Activated naive CD4-positive, alpha-beta T cell treated with anti-CD3 and anti-CD28 coated beads, Interleukin-2, amount 50 U/mL, for 72 hours (primary cell): ENCODE measurements around the gene CRIM1. TPM values are rescaled to one million over a fixed set of nuclear protein-coding genes. Genes with fewer than 3 reads are reported as not detected.

ENCODE experiments used
- ATAC-seq, 2 donors: fragments of 150-1000 bp; cut with Tn5 transposase; 2 replicates each; pipeline ENCODE4 v1.10.0; 2021; ENCODE audit warnings: mild to moderate bottlenecking in 2 of 2, moderate library complexity in 2 of 2
- DNase-seq, 2 donors: peaks; one replicate each; pipeline ENCODE4 v3.0.0; 2021 to 2022; ENCODE audit warnings: low spot score in 2 of 2
- H3K27ac Mint-ChIP-seq, 2 donors: one replicate each; pipeline ENCODE4 v1.8.0; 2022; ENCODE audit warnings: mild to moderate bottlenecking in 2 of 2, mixed read lengths in 2 of 2
- H3K36me3 Mint-ChIP-seq, 2 donors: one replicate each; pipeline ENCODE4 v1.8.0; 2022; ENCODE audit warnings: mixed read lengths in 2 of 2
- H3K9me3 Mint-ChIP-seq, 2 donors: one replicate each; pipeline ENCODE4 v1.8.0; 2022; ENCODE audit warnings: mixed read lengths in 2 of 2
- total RNA-seq, 2 donors: library from RNA; stranded (reverse); gene quantifications; one replicate each; pipeline ENCODE4 v1.2.3, GENCODE V29; 2022

CRIM1 gene
- total RNA-seq, 2 donors from 2014 or later, result 3.3 to 4.2 TPM

GRCh38 chr2:36469106-36469477, 113.5 kb downstream of the CRIM1 start:
- Mint-ChIP-seq H3K36me3 (no peaks in the 10 kb centered on the region), H3K9me3 (no peaks in the 10 kb centered on the region), H3K27ac (no peak overlapping the region)
- DNase-seq (no peak), ATAC-seq (no peak)

- H3K36me3 Mint-ChIP-seq, result peaks cover 0 to under 1% of the 10 kb centered on the region in 2 donors
- no peak overlapping the region for H3K27ac Mint-ChIP-seq
- no peak for ATAC-seq
- H3K9me3 Mint-ChIP-seq, result no peaks in the 10 kb centered on the region
- no peak for DNase-seq
Observed at GRCh38 chr2:36469710-36470109, 114.1 kb downstream of the CRIM1 start.

GRCh38 chr2:36473230-36473629, 117.7 kb downstream of the CRIM1 start:
- ATAC-seq, result no peak
- H3K9me3 Mint-ChIP-seq, result peaks cover 19 to 25% of the 10 kb centered on the region in 2 donors

DNA sequence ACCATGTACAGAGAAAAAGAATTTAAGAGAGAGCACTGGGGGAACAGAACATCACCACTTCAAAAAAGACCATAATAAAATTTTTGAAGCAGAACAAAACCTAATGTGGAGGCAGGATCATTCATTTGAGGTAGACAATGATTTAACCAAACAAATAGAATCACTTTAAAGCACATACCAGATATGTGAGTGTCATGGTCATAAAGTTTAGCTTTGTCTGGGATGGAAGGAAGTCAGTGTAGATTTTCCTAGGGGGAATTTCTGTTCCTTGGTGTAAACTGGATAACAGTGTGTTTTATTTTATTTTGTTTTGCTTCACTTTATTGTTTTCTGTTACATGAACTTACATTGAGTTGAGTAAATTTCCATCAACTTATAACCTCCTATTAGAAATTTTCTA, 120.8 kb downstream of the CRIM1 start:
- Mint-ChIP-seq H3K9me3 (peaks cover 19 to 25% of the 10 kb centered on the region in 2 donors), H3K36me3 (peaks cover 25 to 28% of the 10 kb centered on the region in 2 donors), H3K27ac (no peak overlapping the region)
- DNase-seq (no peak), ATAC-seq (no peak)

More at GRCh38 chr2:36473230-36473629, 117.7 kb downstream of the CRIM1 start:
- DNase-seq, result no peak
- Mint-ChIP-seq H3K27ac (no peak overlapping the region), H3K36me3 (peaks cover 25 to 28% of the 10 kb centered on the region in 2 donors)

DNA sequence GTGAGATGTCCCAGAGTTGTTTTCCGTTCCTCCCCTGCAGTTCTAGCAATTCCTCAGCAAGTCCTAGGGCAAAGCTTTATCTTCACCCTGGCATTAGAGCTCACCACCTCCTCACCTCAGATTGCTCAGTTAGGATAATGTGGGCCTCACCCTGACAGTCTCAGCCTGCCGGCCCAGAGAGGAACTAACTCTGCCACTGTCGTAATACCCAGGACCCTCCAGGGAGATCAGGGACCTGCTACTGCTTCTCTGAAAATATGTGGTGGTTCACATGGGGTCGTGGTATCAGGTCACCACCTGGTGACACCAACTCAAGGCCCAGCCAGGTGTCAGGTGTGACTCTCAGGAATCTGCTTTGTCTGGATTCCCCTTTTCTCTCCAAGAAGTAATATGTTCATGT, 121.7 kb downstream of the CRIM1 start:
- ATAC-seq, result no peak
- DNase-seq, result no peak
- H3K36me3 Mint-ChIP-seq, result peaks cover 25 to 28% of the 10 kb centered on the region in 2 donors
- H3K27ac Mint-ChIP-seq, result no peak overlapping the region
- H3K9me3 Mint-ChIP-seq, result peaks cover 19 to 25% of the 10 kb centered on the region in 2 donors

DNA sequence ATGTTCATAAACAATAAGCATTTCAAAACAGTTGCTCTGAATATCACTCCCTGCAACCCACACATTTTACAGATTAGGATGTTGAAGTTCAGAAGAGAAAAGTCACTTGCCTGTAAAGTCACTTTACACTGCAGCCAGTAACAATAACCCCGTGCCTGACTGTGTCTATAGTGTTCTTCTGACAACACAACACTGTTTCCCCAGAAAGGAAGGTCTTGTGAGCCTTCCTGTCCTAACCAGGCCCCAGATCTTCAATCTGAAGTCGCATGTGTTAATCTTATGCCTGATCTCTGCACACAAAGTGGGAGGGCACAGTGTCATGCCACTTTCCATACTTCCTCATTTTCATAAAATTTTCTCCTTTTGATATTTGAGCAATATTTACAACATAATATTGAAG, 122.2 kb downstream of the CRIM1 start:
- DNase-seq (no peak), ATAC-seq (no peak)
- no peak overlapping the region for H3K27ac Mint-ChIP-seq
- H3K36me3 Mint-ChIP-seq, result peaks cover 25 to 28% of the 10 kb centered on the region in 2 donors
- H3K9me3 Mint-ChIP-seq, result peaks cover 19 to 25% of the 10 kb centered on the region in 2 donors

GRCh38 chr2:36478332-36478738, 122.8 kb downstream of the CRIM1 start:
- ATAC-seq (no peak), DNase-seq (no peak)
- Mint-ChIP-seq H3K9me3 (peaks cover 19 to 25% of the 10 kb centered on the region in 2 donors), H3K36me3 (peaks cover 25 to 28% of the 10 kb centered on the region in 2 donors), H3K27ac (no peak overlapping the region)

- Mint-ChIP-seq H3K27ac (no peak overlapping the region), H3K36me3 (peaks cover 25 to 28% of the 10 kb centered on the region in 2 donors), H3K9me3 (peaks cover 19 to 25% of the 10 kb centered on the region in 2 donors)
- no peak for ATAC-seq
- no peak for DNase-seq
Observed at GRCh38 chr2:36478999-36479398, 123.4 kb downstream of the CRIM1 start.

- Mint-ChIP-seq H3K36me3 (peaks cover 25 to 28% of the 10 kb centered on the region in 2 donors), H3K9me3 (peaks cover 19 to 25% of the 10 kb centered on the region in 2 donors), H3K27ac (no peak overlapping the region)
- no peak for ATAC-seq
- DNase-seq, result no peak
Observed at GRCh38 chr2:36479406-36479805, 123.8 kb downstream of the CRIM1 start.

DNA sequence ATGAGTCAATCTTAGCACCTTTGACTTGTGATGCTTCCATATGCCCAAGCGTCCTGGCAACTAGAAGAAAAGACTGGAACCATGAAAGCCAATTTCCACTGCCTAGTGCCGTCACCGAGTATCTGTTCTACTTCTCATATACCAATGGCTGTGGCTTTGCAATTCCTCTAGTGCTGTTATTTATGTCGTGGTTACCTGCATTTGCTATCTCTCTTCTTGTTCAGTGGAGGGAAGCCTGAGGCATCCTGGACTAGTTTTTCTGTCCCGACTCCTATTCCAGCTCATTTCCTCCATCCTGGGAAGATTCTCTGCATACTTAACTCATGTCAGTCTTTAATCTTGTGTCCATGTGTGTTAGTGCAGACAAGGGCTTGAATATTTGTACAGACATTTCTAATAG, 124.5 kb downstream of the CRIM1 start:
- Mint-ChIP-seq H3K9me3 (peaks cover 19 to 25% of the 10 kb centered on the region in 2 donors), H3K36me3 (peaks cover 21 to 28% of the 10 kb centered on the region in 2 donors), H3K27ac (no peak overlapping the region)
- ATAC-seq, result no peak
- DNase-seq, result no peak

- Mint-ChIP-seq H3K36me3 (peaks cover 15 to 23% of the 10 kb centered on the region in 2 donors), H3K27ac (no peak overlapping the region), H3K9me3 (peaks cover 16 to 21% of the 10 kb centered on the region in 2 donors)
- ATAC-seq (no peak), DNase-seq (no peak)
Observed at GRCh38 chr2:36480636-36481035, 125.1 kb downstream of the CRIM1 start.

DNA sequence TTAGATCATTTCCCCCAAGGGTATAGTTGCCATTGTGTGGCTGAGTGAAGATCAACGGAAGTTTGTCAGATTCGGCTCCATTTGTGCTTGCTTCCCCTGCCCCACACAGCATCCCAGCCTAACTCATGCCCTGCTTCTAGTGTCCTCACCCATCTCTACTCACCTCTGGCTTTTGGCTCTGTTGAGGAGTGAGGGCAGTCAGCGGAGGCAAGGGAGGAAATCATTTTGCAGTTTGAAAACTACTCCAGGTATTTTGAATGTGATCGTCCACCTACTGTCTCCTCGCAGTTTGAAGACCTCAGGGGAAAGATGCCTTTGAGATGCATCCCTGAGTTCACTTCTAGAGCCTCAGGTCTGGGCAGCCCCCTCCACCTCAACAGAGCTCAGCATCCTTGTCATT, 126.1 kb downstream of the CRIM1 start:
- DNase-seq, result no peak

GRCh38 chr2:36482576-36483214, 127.1 kb downstream of the CRIM1 start:
- Mint-ChIP-seq H3K27ac (no peak overlapping the region), H3K9me3 (peaks cover 1 to 3% of the 10 kb centered on the region in 2 donors), H3K36me3 (peaks cover 0 to 2% of the 10 kb centered on the region in 2 donors)
- ATAC-seq, result no peak
- DNase-seq, result no peak

More for the DNA sequence above, 126.1 kb downstream of the CRIM1 start:
- H3K27ac Mint-ChIP-seq, result no peak overlapping the region
- H3K9me3 Mint-ChIP-seq, result peaks cover 7 to 10% of the 10 kb centered on the region in 2 donors
- H3K36me3 Mint-ChIP-seq, result peaks cover 4 to 12% of the 10 kb centered on the region in 2 donors
- ATAC-seq, result no peak

DNA sequence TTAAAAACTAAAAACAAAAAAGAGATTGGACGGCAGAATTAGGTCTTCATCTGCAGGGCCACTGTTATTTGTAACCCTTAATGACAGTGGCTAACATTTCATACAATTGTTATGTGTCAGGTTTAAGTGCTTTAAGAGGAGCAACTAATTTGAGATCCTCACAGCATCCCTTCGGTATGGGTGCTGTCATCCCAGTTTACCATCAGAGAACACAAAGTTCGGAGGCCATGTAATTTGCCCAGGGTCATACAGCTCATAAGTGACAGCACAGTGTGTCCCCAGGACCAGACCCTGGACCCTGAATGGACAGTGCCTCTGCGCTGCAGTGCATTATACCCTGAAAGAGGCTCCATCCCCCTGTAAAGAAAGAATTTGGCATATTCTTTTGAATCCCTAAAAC, 127.7 kb downstream of the CRIM1 start:
- DNase-seq, result no peak
- Mint-ChIP-seq H3K27ac (no peak overlapping the region), H3K36me3 (no peaks in the 10 kb centered on the region)

DNA sequence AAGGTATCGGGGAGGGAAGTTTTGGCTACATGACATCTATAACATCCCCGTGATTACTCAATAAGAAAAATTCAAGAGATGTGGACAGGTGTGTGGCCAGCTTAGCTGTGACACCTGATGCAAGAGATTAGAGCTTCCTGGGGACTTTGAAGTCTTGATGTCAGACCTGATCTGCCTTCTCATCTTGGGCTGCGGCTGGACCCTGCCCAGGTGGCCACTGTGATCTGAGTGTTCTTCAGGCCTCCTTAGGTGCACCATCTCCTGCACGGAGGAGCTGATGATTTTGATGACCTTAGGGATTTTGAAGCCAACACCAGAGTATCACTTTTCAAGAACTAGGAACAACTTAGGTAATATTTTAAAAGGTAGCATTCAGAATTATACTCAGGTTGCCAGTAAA, 128.9 kb downstream of the CRIM1 start:
- H3K36me3 Mint-ChIP-seq, result no peaks in the 10 kb centered on the region
- ATAC-seq (no peak), DNase-seq (no peak)
- H3K27ac Mint-ChIP-seq, result no peak overlapping the region
- H3K9me3 Mint-ChIP-seq, result no peaks in the 10 kb centered on the region

More for the DNA sequence above, 127.7 kb downstream of the CRIM1 start:
- no peaks in the 10 kb centered on the region for H3K9me3 Mint-ChIP-seq
- ATAC-seq, result no peak

- Mint-ChIP-seq H3K36me3 (no peaks in the 10 kb centered on the region), H3K9me3 (no peaks in the 10 kb centered on the region), H3K27ac (no peak overlapping the region)
- no peak for ATAC-seq
- DNase-seq, result no peak
Observed at GRCh38 chr2:36485521-36485920, 129.9 kb downstream of the CRIM1 start.

DNA sequence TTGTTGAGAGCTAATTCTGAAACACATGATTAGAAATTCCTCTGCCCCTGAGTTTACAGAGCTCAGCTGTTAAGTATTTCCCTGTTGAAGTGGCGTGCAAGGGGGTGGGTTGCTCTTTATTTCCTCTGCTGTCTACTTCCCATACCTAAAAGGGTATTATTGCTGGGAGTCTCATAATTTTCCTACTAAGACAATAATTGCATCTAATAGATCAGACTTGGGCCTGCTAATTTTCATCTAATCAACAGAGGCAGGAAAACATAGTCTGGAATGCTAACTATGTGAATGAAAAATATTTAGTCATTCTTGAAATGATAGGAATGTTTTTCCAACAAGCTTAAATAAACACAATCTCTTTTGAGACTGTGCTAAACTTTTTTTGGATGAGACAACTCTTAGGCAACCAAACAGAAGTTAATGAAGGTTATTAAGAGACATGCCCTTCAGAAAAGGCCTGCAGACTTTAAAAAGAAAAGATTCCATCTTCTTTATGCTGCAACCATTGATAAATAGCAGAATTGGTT, 131.0 kb downstream of the CRIM1 start:
- H3K27ac Mint-ChIP-seq, result no peak overlapping the region
- ATAC-seq (no peak), DNase-seq (no peak)
- H3K36me3 Mint-ChIP-seq, result no peaks in the 10 kb centered on the region
- no peaks in the 10 kb centered on the region for H3K9me3 Mint-ChIP-seq

DNA sequence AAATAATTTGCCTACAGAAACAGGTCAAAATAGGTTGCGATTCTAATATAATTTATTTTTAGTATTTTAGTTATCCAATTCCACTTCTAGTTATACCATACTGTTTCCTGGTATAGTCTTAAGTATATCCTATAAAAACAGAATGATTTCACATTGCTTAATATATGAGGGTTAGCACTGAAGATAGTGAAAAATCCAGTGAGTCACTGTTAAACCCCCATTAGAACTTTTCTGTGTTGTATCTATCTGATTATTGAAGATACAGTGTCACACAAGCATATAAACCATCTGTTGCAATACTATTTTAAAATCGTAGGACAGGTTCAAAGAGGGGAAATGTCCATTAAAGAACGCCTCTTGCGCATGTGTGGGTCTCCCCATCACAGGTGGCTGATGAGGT, 132.4 kb downstream of the CRIM1 start:
- DNase-seq (no peak), ATAC-seq (no peak)
- H3K27ac Mint-ChIP-seq, result no peak overlapping the region
- no peaks in the 10 kb centered on the region for H3K36me3 Mint-ChIP-seq
- no peaks in the 10 kb centered on the region for H3K9me3 Mint-ChIP-seq
